Sciatic nerve (tissue), 2 donors: ENCODE data around the gene CLPX. TPM values are rescaled to one million over a fixed set of nuclear protein-coding genes. Genes with fewer than 3 reads are reported as not detected.
"Not testable (repeated sequence)": the region's sequence is repeated elsewhere in the genome, so short reads cannot be mapped to it uniquely, and the experiment has no call there.

Experiments
- ATAC-seq: fragments of 200-7000 bp; cut with Tn5 transposase; one replicate; pipeline ENCODE4 v1.9.1; 2020; ENCODE audit warnings: mild to moderate bottlenecking, moderate library complexity
- DNase-seq: peaks from one replicate; pipeline ENCODE4 v3.0.0-alpha.2; 2020; ENCODE audit warnings: low spot score
- intact Hi-C: fragments of 100-400 bp; cut with DNase I; formaldehyde crosslinking; loops from one replicate; pipeline ENCODE4 v1.14.2; 2022
- total RNA-seq: library from RNA; stranded (reverse); fragmentation: NEBNext Ultra II Directional; extraction: Animal tissue kit (Norgen Biotek cat#: 25700); gene quantifications from one replicate; pipeline ENCODE4 v1.2.1, GENCODE V29; 2021
- donor health status: DM: no; HTN: no; CAD: no.
- donor health status: DM: no; HTN: no; CAD: no.

The CLPX gene
- total RNA-seq, 1 donor from 2014 or later, result 49.8 TPM

DNA sequence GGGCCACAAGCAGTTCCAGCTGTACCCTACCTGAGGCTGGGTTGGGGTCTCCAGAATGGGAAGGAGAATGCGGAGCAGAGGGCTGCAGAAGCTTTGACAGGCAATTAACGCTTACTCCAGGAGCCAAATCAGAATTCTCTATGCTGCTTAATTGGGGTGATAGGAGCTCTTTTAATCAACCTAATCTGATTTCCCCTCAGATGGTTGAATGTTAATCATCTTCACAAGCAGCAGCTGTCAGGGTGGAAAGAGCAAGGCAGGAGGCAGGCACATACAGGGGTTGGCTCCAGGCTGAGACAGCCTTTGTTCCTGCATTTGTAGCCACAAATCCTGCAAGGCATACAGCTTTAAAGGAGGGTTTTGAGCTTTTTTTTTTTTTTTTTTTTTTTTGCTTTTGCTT is 23.5 kb upstream of the CLPX start:
- intact Hi-C loops, result loop anchor here (10.0 kb wide), 1 partner anchor 56 kb away; no protein-coding TSS in a partner anchor
- no peak for ATAC-seq
- no peak for DNase-seq

DNA sequence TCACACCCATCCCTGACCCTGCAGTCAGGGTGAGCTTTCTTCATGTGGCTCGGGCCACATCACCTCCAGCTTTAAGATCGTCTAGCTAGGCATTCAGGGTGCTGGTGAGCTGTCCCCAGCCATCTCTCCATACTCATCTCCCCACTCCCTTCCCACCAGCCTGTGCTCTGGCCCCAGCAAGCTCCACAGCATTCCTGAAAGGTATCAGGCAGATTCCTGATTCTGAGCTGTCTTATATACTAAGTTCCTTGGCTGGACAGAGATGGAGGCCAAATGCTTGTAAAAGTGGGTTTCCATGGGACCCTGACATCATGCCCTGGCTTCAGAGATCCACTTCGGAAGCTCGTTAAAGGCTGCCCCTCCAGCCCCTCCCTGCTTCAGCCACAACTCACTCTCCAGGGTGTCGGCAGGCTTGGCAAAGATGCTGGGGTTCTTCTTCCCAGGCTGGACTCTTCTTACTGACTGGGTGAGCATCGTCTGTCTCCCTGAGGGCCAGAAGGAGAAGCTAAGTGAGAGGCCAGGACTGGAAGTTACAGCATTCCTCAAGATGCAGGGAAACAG is 22.2 kb upstream of the CLPX start:
- DNase-seq, result no peak
- no peak for ATAC-seq

DNA sequence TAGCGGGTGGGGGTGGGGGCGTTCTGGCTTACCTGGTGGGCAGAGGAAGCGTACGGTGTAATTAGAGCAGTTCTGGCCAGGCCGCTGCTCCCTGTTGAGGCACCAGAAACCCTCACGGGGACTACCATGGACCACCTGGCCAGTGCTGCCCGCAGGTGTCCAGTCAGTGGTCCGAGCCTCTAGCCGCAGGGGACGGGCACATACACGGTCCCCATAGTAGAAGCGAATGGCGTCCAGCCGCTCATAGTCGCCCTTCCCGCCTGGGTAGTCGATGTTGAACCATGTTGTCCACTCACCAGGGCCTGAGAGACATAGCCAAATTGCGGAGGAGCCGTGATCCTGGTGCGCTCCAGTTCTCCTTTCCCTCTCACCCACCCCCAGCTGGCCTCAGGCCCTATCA is 21.6 kb upstream of the CLPX start:
- intact Hi-C loops, result loop anchor here (10.0 kb wide), 1 partner anchor 58 kb away; no protein-coding TSS in a partner anchor
- DNase-seq (no peak), ATAC-seq (no peak)

More for the DNA sequence above, 22.2 kb upstream of the CLPX start:
- intact Hi-C loops, result loop anchor here (10.0 kb wide), 1 partner anchor 57 kb away; no protein-coding TSS in a partner anchor

DNA sequence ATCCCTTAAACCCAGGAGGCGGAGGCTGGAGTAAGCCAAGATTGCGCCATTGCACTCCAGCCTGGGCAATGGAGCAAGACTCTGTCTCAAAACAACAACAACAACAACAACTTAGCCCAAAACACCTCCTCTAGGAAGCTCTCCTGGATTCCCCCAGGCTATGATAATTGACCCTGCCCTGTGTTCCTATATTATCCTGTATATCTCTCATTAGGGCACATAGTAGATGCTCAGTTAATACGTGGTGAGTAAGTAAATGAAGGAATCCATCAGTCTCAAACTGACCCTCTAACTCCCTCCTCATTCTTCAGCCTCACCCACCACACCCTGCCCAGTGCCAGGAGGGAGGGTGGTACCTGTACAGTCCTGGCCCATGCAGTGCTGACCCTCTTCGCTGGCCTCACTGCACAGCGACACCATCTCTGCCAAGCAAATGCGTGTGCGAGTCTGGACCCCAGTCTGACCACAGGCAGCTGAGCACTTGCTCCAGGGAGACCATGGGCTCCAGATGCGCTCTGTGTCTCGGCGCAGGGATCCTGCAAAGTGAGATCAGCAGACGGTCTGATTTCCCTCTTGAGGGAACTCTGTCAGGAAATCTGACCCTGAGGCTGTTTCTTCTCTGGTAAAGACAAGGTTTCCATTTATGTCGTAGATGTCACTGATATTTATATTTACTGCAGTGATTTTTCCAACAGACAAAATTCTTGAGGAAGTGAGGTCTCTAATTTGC is 20.0 kb upstream of the CLPX start:
- intact Hi-C loops, result loop anchor here (10.0 kb wide), 1 partner anchor 60 kb away; no protein-coding TSS in a partner anchor
- ATAC-seq (no peak), DNase-seq (no peak)

DNA sequence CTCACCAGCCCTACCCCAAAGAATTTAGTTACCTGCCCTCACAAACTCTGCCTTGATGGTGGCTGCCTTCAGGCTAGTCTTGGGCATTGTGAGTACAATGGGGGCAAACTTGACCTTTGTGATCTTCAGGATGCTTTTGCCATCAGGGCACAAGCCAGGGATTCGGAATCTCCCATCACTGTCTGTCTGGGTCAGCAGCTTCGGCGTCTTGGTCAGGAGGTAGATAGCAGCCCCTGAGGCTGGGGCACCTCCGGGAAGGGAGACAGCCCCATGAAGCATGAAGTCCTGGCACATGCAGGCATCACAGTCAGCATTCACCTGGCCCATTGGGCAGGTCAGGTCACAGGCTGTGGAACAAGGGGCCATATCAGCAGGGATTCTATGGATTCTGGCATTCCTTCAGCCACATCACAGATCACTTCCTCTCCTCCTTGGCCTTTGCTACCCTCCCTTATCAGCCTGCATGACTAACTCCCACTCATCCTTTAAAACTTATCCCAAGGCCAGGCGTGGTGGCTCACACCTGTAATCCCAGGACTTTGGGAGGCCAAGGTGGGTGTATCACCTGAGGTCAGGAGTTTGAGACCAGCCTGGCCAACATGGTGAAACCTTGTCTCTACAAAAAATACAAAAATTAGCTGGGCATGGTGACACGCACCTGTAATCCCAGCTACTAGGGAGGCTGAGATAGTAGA is 19.2 kb upstream of the CLPX start:
- intact Hi-C loops, result loop anchor here (10.0 kb wide), 1 partner anchor 60 kb away; no protein-coding TSS in a partner anchor
- DNase-seq (no peak), ATAC-seq (no peak)

DNA sequence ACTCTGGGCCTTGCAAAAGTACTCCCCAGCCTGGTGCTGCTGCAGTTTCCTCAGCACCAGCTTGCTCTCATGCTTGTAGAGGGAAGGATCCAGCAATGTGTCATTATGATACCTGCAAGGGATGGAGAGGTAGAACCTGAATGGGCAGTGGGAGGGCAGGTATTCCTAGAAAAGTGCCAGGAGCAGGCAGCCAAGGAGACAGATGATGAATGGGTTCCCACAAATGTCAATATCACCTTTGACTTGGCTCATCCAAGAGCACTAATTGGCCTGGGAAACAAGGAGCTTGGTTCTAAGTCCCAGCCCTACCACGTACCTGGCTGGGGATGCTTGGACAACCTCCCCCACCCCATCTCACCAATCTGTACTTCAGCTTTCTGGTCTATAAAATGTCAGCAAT is 16.8 kb upstream of the CLPX start:
- no peak for ATAC-seq
- no peak for DNase-seq
- intact Hi-C loops, result loop anchor here (10.0 kb wide), 1 partner anchor 63 kb away; no protein-coding TSS in a partner anchor

DNA sequence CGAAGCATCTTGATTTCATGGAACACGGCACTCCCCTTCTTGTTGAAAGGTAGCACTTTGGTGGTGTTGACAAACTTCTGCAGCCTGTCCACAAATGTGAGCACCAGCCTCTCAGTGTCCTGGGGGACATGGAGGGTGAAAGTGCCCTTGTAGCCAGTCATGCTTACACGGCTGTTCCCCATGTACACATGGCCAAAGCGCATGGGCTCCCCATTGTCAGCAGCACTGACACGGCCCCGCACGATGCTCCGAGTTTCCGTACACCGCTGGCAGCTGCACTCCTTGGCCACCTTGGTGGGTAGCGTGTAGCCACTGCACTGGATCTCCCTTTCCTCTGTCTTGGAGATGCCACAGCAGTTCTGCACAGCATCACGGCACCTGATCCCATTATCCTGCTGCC is 13.4 kb upstream of the CLPX start:
- no peak for DNase-seq
- no peak for ATAC-seq
- intact Hi-C loops, result no loop called here

DNA sequence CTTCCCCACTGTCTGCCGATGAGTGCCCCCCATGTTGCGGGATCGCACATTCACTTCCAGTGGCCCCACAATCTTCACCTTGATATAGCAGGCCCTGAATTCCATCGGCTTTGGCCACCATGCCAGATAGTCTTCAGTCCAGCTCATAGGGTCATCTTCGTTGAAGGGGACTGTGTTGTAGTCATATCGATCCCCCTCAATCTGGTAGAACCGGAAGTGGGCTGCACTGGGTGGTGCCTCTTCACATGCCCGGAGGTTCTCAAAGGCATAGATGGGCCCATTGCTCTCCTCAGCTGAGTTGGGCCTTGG is 12.1 kb upstream of the CLPX start:
- ATAC-seq (no peak), DNase-seq (no peak)
- intact Hi-C loops, result no loop called here

DNA sequence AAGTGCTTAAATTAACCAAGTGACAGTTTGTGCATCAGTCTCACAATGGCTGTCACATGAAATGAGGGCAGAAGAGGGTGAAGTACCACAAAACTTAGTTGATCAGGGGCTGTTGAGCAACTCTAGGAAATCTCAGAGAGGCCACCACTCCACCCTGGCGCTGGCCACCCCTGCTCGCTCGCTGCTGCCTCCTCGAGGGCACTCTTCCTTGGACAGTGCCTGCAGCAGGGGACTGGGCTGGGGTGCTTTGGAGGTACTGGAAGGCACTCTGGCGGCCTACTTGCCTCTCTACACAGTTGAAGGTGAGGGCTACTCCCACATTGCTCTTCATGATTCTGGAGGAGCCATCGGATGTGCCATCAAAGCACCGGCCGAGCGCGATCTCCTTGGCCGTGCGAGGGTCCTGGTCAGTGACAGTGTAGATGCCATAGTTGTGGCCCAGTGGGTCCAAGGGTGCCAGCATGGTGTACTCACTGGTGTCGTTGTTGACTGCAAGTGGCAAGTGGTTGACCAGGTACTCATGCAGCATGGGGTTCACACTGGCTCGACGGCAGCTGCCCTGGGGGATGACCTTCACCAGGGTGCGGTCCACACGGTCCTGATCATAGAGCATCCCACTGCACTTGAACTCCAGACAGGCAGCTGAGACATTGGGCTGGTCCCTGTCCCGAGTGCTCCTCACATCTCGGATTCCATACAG is 11.6 kb upstream of the CLPX start:
- no peak for ATAC-seq
- no peak for DNase-seq
- intact Hi-C loops, result no loop called here

DNA sequence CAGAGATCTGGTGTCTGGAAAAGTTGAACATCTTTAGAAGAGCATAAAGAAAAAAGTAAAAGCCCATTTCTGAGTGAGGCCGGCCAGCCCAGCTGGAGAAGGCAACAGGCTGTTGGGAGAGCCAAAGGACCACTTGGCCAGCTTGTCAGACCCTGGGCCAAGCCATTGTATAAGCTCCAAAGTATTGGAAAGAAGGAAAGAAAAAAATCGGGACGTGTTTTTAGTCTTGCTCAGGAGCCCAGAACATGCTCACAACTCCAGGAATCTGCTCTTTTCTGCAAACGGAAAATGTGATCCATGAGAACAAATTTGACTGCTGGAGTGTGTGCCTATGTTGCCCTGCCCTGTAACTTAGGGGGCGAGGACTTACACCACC is 10.4 kb upstream of the CLPX start:
- ATAC-seq (peak; percentile 63), DNase-seq (no peak)
- intact Hi-C loops, result no loop called here

DNA sequence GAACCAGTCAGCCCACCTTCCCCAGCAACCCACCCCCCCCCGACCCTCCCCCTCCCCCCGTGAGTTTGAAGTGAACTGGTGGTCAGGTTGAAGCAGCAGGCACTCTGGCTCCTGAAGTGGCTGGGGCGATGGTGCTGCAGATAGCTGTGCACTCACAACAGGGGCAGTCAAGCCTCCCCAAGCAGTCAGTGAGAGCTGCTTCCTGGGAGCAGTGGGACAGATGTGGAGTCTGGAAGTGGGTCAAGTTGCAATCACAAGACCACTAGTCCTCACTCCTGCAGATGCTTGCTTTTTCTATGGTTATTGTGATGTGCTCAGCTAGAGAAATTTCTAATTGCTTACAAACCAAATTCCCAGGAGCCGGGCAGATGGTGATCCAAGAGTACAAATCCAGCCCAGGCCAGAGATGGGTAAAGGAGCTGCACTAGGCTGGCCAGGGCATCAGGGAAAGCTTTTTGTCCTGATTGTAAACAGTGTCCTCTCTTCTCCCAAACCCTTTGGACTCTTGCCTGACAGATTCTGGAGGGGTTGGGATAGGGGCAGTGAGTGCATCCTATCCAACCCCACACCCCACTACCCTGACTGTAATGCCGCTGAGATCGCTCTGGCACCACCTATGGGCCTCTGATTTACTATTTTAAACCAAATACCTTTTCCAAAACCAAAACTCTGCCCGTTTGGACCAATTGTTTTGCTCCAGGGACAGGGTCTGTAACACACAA is 9.8 kb upstream of the CLPX start:
- intact Hi-C loops, result no loop called here
- ATAC-seq, result peak; percentile 82

DNA sequence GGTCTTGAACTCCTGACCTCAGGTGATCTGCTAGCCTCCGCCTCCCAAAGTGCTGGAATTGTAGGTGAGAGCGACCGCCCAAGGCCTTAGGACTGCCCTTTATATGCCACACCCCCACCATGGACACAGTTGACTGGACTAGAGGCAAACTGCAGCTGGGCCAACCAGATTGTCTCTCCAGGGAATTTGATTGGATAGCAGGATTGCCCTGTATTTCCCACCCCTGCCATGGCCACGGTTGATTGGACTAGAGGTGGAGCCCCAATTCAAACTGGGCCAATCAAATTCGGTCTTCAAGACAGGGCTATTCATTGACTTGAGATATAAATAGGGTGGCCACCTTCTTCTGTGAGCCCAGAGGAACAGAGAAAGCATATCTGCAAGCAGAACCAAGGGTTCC is 6.9 kb upstream of the CLPX start:
- ATAC-seq, result no peak
- intact Hi-C loops, result no loop called here
- no peak for DNase-seq

More for the DNA sequence above, 9.8 kb upstream of the CLPX start:
- DNase-seq, result no peak

DNA sequence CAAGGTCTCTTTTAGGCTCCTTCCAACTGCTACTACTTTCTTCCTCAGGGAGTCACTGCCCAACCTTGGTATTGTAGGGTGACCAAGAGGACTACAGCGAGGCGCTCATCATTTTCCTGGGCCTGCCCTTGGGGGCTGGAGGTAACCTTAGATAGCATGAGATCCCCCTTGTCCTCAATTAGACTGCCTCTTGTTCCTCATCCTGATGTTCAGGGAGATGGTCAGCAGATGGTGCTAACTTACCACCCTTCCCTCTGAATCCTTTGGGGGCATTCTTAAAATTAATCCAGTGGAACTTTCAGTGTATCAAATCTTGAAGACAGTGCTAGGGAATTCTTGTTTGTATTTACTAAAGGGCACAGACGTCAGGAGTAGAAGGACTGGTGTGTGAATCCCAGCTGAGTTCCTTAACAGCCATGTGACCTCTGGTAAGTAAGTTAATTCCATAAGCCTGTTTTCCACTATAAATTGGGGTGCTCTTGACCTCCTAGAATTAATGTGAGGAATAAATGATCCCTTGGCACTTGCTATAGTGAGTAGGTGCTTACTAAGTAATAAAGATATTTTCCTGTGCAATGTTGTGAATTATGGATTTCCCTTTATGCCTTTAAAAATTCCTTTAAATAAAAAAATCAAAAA is 4.1 kb upstream of the CLPX start:
- intact Hi-C loops, result loop anchor here (10.0 kb wide), 1 partner anchor 86 kb away; no protein-coding TSS in a partner anchor
- ATAC-seq (no peak), DNase-seq (no peak)

DNA sequence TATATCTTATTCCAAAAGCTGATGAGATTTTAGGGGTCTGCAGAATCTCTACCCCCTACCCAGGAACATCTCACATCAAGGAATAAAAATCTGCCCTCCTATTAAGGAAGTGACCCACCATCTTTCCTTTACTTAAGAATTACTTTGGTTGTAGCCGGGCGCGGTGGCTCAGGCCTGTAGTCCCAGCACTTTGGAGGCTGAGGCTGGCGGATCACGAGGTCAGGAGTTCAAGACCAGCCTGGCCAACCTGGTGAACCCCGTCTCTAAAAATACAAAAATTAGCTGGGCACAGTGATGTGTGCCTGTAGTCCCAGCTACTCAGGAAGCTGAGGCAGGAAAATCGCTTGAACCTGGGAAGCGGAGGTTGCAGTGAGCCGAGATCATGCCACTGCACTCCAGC is 3.3 kb upstream of the CLPX start:
- not testable (repeated sequence) for ATAC-seq, DNase-seq
- intact Hi-C loops, result loop anchor here (10.0 kb wide), 1 partner anchor 86 kb away; no protein-coding TSS in a partner anchor

DNA sequence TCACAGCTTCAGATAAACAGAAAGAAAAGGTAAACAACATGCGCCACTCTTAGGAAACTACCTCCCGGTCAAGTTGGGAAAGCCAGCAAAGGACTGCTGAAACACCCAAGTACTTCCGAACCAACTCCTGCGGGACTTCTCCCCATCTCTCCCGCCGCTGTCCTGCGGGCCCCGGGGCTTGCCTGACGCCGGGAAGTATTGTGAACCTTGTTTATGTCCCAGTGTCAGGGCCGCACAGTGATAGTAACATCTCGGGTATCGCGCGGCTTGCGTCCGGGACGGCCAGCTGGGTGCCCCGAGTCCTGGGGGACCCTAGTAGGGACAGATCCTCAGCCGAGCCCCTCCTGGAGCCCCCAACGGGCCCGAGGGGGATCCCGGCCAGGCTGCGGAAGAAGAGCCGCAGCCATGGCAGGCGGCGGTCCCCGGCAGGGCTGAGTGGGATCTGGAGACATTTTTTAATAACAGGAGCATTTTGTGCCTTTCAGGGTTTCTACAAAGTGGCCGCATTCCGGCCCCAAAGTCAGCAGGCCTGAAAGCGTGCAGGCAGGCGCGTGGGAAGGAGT is 756 bp downstream of the CLPX start:
- intact Hi-C loops, result loop anchor here (10.0 kb wide), 1 partner anchor 90 kb away; no protein-coding TSS in a partner anchor
- DNase-seq (peak; percentile 77), ATAC-seq (peak; percentile 57)

DNA sequence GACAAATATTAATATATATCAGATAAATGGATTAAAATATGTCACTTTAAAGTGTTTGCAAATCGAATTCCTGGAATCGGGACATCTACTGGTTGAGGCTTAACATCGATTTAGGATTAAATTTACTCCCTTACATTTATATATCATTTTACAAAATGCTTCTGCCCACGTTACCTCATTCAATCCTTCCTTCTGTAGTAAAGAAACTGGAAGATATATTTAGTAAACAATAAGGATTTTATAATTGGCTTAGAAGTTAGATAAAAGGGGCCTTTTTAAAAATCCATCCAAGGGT is 1.3 kb downstream of the CLPX start:
- no peak for DNase-seq
- no peak for ATAC-seq
- intact Hi-C loops, result loop anchor here (10.0 kb wide), 1 partner anchor 91 kb away; no protein-coding TSS in a partner anchor

DNA sequence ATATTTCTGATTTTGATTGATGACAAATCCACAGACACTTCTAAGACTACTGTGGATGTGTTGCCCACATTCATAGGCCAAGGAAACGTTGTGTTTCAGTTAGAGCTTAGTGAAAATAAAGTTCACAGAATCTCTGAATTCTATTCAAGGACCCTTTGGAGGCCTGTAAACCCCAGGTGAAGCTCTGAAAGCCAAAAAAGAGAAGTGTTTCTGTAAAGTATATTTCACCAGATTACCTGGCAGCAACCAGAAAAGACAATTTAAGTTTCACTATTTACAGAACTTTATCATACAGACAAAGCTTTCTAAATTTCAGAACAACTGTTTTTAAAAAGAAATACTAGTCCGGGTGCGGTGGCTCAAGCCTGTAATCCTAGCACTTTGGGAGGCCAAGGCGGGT is 2.6 kb downstream of the CLPX start:
- ATAC-seq (no peak), DNase-seq (no peak)
- intact Hi-C loops, result loop anchor here (10.0 kb wide), 1 partner anchor 92 kb away; no protein-coding TSS in a partner anchor
